GM12891 (cell line): Measurements from ENCODE around the gene PRKACG.

Experiments used
- POLR2A ChIP-seq: IDR thresholded peaks from 2 replicates; pipeline ENCODE4 v1.6.1; 2011; ENCODE audit warnings: low read depth, low read length, control low read depth
- POLR2AphosphoS5 ChIP-seq: IDR thresholded peaks from 2 replicates; pipeline ENCODE4 v1.6.1; 2011; ENCODE audit warnings: low read depth, low read length, control low read depth
- TAF1 ChIP-seq: IDR thresholded peaks from 2 replicates; pipeline ENCODE4 v1.6.1; 2011; ENCODE audit warnings: low read depth, low read length, control low read depth

GRCh38 chr9:68974901-68975300 lies 39.0 kb downstream of the PRKACG start:
- TF ChIP-seq POLR2A (no peak), POLR2AphosphoS5 (no peak), TAF1 (no peak)
